HepG2 (cell line): Measurements from ENCODE around the gene GMPPA. TPM values are rescaled to one million over a fixed set of nuclear protein-coding genes. Genes with fewer than 3 reads are reported as not detected.
A peak's percentile ranks its signal among the peaks of the same experiment; 100 is the strongest.

Experiments used
- GFI1 ChIP-seq: sonication (generic); formaldehyde crosslinking; IDR thresholded peaks from 2 replicates; pipeline ENCODE4 v1.5.0; 2020; ENCODE audit warnings: missing genetic modification reagents, mild to moderate bottlenecking, borderline replicate concordance
- NKX3-1 ChIP-seq: sonication (generic); formaldehyde crosslinking; IDR thresholded peaks from 2 replicates; pipeline ENCODE4 v1.5.0; 2020; ENCODE audit warnings: missing genetic modification reagents
- REL ChIP-seq: sonication (generic); formaldehyde crosslinking; conservative IDR thresholded peaks from 2 replicates; pipeline ENCODE4 v1.8.0; 2022; ENCODE audit warnings: mild to moderate bottlenecking, missing genetic modification reagents, moderate library complexity
- SMAD9 ChIP-seq: sonication (generic); formaldehyde crosslinking; IDR thresholded peaks from 2 replicates; pipeline ENCODE4 v1.5.1; 2020; ENCODE audit warnings: mild to moderate bottlenecking, missing genetic modification reagents
- TAF1 ChIP-seq: sonication (generic); formaldehyde crosslinking; IDR thresholded peaks from 2 replicates; pipeline ENCODE4 v1.4.0; 2020; ENCODE audit warnings: missing genetic modification reagents
- TFAP4 ChIP-seq: sonication (generic); IDR thresholded peaks from 2 replicates; pipeline ENCODE4 v1.6.1; 2016; ENCODE audit warnings: low read depth, borderline replicate concordance
- TOE1 ChIP-seq: sonication (generic); formaldehyde crosslinking; IDR thresholded peaks from 2 replicates; pipeline ENCODE4 v1.4.0; 2020; ENCODE audit warnings: mild to moderate bottlenecking, missing genetic modification reagents
- YY1 ChIP-seq: IDR thresholded peaks from 2 replicates; pipeline ENCODE4 v1.6.1; 2011; ENCODE audit warnings: low read length, low read depth, moderate library complexity, mild to moderate bottlenecking; ENCODE audit not compliant: insufficient read depth, insufficient replicate concordance
- ZNF256 ChIP-seq: sonication (generic); formaldehyde crosslinking; conservative IDR thresholded peaks from 2 replicates; pipeline ENCODE4 v1.4.0; 2020; ENCODE audit warnings: missing genetic modification reagents
- ZNF468 ChIP-seq: sonication (generic); formaldehyde crosslinking; IDR thresholded peaks from 2 replicates; pipeline ENCODE4 v1.8.0; 2022; ENCODE audit warnings: mild to moderate bottlenecking, moderate library complexity, missing genetic modification reagents
- ZNF496 ChIP-seq: sonication (generic); formaldehyde crosslinking; IDR thresholded peaks from 2 replicates; pipeline ENCODE4 v1.8.1; 2023; ENCODE audit warnings: mild to moderate bottlenecking, moderate library complexity, missing genetic modification reagents; ENCODE audit not compliant: insufficient replicate concordance
- ZNF564 ChIP-seq: sonication (generic); formaldehyde crosslinking; IDR thresholded peaks from 2 replicates; pipeline ENCODE4 v1.8.1; 2023; ENCODE audit warnings: mild to moderate bottlenecking, missing genetic modification reagents
- ZNF607 ChIP-seq: sonication (generic); formaldehyde crosslinking; IDR thresholded peaks from 2 replicates; pipeline ENCODE4 v1.5.1; 2020; ENCODE audit warnings: missing genetic modification reagents, mild to moderate bottlenecking, borderline replicate concordance
- ZSCAN25 ChIP-seq: sonication (generic); formaldehyde crosslinking; IDR thresholded peaks from 2 replicates; pipeline ENCODE4 v1.8.0; 2022; ENCODE audit warnings: mild to moderate bottlenecking, missing genetic modification reagents
- polyA plus RNA-seq, 8 experiments: library from polyadenylated mRNA; depleted of rRNA in 3 of 8; stranded (reverse) in 7 of 8; unstranded in 1 of 8; fragments of >200 nt; fragmentation: Illumina TruSeq in 4 of 8; extraction: Trizol in 4 of 8; gene quantifications; 2 replicates each; pipeline versions ENCODE4 v1.2.1 to v1.2.3, GENCODE V29; 2011 to 2016; ENCODE audit warnings: low read depth in 4 of 8, missing spikeins in 1 of 8, mixed read lengths in 1 of 8; ENCODE audit not compliant: insufficient read depth in 1 of 8
- total RNA-seq, 5 experiments: library from RNA; depleted of rRNA; stranded (reverse); fragments of >200 nt; fragmentation: Illumina TruSeq; extraction: Trizol; gene quantifications; 2 replicates each; pipeline ENCODE4 v1.2.3, GENCODE V29; 2016; ENCODE audit warnings: low read depth in 1 of 5
- TF ChIP-seq, protein P1 (sequence below): fragments of 450-650 bp; IDR thresholded peaks from 2 replicates; pipeline ENCODE4 v1.6.1; 2017
- TF ChIP-seq, protein P2 (sequence below): sonication (generic); formaldehyde crosslinking; IDR thresholded peaks from 2 replicates; pipeline ENCODE4 v1.4.0; 2020; ENCODE audit warnings: missing genetic modification reagents, borderline replicate concordance
- TF ChIP-seq, protein P3 (sequence below): sonication (generic); formaldehyde crosslinking; IDR thresholded peaks from 2 replicates; pipeline ENCODE4 v1.9.0; 2021; ENCODE audit warnings: missing genetic modification reagents, borderline replicate concordance

GMPPA gene
- total and polyA plus RNA-seq, 2 of the 13 experiments (the other 11 are each of a cell fraction or from before 2014, with no cell fraction given), result 81.1 to 106 TPM

DNA sequence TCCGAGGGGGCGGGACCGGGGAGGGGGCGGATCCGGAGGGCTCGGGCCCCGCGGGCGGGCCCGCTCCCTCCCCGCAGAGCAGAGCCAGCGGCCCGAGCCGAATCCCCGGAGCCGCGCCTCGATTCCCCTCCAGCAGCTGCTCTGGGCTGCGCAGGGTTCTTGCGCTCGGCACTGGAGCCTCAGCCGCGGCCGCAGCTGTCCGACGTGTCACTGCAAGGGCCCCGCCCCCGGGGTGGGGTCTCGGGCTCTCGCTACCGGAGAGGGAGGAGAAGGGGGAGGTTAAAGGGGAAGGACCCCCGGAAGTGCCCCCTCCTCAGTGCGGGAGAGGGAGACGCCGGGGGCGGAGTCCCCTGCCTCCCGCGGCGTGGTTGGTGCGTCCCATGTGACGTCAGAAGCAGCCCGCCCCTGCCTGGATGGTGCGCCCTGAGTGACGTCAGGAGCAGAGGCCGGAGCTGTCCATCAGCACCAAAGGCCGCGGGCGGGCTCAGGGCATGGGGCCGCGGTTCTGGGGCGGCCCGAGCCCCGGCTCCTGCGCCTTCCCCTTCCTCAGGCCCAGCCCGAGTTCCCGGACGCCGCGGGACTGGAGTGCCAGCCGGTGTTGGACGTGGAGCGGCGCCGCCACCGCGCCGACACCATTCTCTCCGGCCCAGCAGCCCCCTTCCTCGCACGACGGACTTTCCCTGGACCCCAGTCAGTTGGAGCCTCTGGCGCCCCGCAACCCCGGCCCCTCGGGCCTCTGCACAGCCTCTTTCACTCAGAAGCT lies 45.1 kb downstream of the GMPPA start, which contains the start of the genes CHPF and TMEM198 (continued):
- TF ChIP-seq, protein P1, sequence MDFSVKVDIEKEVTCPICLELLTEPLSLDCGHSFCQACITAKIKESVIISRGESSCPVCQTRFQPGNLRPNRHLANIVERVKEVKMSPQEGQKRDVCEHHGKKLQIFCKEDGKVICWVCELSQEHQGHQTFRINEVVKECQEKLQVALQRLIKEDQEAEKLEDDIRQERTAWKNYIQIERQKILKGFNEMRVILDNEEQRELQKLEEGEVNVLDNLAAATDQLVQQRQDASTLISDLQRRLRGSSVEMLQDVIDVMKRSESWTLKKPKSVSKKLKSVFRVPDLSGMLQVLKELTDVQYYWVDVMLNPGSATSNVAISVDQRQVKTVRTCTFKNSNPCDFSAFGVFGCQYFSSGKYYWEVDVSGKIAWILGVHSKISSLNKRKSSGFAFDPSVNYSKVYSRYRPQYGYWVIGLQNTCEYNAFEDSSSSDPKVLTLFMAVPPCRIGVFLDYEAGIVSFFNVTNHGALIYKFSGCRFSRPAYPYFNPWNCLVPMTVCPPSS, result no peak
- TF ChIP-seq ZNF256 (CRISPR knock-in tag) (peak; percentile 83), REL (CRISPR knock-in tag) (peak; percentile 40; the same call in 1 of the 2 replicates), ZNF468 (CRISPR knock-in tag) (no peak), ZSCAN25 (CRISPR knock-in tag) (peak; percentile 63), GFI1 (CRISPR knock-in tag) (no peak), ZNF496 (CRISPR knock-in tag) (no peak), ZNF607 (CRISPR knock-in tag) (peak; percentile 71), NKX3-1 (CRISPR knock-in tag) (peak; percentile 92), SMAD9 (CRISPR knock-in tag) (no peak), ZNF564 (no peak; the same call in 1 of the 2 replicates), TFAP4 (peak; percentile 88), YY1 (peak; percentile 12), TAF1 (CRISPR knock-in tag) (peak; percentile 78), TOE1 (CRISPR knock-in tag) (peak; percentile 97)
- TF ChIP-seq, protein P2, sequence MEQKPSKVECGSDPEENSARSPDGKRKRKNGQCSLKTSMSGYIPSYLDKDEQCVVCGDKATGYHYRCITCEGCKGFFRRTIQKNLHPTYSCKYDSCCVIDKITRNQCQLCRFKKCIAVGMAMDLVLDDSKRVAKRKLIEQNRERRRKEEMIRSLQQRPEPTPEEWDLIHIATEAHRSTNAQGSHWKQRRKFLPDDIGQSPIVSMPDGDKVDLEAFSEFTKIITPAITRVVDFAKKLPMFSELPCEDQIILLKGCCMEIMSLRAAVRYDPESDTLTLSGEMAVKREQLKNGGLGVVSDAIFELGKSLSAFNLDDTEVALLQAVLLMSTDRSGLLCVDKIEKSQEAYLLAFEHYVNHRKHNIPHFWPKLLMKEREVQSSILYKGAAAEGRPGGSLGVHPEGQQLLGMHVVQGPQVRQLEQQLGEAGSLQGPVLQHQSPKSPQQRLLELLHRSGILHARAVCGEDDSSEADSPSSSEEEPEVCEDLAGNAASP (CRISPR knock-in tag), result peak; percentile 76; the same call in 1 of the 2 replicates
- TF ChIP-seq, protein P3, sequence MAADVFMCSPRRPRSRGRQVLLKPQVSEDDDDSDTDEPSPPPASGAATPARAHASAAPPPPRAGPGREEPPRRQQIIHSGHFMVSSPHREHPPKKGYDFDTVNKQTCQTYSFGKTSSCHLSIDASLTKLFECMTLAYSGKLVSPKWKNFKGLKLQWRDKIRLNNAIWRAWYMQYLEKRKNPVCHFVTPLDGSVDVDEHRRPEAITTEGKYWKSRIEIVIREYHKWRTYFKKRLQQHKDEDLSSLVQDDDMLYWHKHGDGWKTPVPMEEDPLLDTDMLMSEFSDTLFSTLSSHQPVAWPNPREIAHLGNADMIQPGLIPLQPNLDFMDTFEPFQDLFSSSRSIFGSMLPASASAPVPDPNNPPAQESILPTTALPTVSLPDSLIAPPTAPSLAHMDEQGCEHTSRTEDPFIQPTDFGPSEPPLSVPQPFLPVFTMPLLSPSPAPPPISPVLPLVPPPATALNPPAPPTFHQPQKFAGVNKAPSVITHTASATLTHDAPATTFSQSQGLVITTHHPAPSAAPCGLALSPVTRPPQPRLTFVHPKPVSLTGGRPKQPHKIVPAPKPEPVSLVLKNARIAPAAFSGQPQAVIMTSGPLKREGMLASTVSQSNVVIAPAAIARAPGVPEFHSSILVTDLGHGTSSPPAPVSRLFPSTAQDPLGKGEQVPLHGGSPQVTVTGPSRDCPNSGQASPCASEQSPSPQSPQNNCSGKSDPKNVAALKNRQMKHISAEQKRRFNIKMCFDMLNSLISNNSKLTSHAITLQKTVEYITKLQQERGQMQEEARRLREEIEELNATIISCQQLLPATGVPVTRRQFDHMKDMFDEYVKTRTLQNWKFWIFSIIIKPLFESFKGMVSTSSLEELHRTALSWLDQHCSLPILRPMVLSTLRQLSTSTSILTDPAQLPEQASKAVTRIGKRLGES, result peak; percentile 80; the same call in 1 of the 2 replicates
